ENCODE measurements around the gene PTGER2. TPM values are rescaled to one million over a fixed set of nuclear protein-coding genes. Genes with fewer than 3 reads are reported as not detected.

The PTGER2 gene
- polyA plus RNA-seq, 1 experiment, result 70.7 TPM

DNA sequence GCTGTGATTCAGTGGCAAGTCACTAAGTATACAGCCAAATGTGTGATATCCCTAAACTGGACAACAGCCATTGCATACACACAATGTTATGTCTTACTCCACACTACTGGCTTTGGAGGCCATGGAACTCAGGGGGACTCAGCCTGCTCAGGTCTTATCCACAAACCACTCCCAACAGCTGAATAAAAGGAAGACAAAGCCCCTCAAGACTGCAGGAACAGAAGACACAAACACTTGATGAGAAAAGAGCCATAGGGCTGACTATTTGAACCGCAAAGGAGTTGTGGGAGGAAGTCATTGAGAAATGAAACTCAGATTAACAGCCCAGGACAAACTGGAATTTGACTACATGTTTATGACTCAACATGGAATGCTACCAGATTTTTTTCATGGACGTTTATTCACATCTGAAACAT is 40.9 kb downstream of the PTGER2 start:
- Histone ChIP-seq H3K27me3 (ENCODE audit: control insufficient read depth, insufficient read depth, low read length) (no peaks in the 10 kb centered on the region), H3K27ac (ENCODE audit: low read depth, low read length) (peak overlapping the region; percentile 79), H3K4me3 (ENCODE audit: low read depth, low read length) (no peak overlapping the region), H3K9me3 (ENCODE audit: control insufficient read depth, insufficient read depth, low read length) (no peaks in the 10 kb centered on the region)
- ChIA-PET POLR2A (no interaction called here), CTCF (no interaction called here)
- DNase-seq (ENCODE audit: low read depth, low spot score), result peak; percentile 85
- TF ChIP-seq, protein P1, sequence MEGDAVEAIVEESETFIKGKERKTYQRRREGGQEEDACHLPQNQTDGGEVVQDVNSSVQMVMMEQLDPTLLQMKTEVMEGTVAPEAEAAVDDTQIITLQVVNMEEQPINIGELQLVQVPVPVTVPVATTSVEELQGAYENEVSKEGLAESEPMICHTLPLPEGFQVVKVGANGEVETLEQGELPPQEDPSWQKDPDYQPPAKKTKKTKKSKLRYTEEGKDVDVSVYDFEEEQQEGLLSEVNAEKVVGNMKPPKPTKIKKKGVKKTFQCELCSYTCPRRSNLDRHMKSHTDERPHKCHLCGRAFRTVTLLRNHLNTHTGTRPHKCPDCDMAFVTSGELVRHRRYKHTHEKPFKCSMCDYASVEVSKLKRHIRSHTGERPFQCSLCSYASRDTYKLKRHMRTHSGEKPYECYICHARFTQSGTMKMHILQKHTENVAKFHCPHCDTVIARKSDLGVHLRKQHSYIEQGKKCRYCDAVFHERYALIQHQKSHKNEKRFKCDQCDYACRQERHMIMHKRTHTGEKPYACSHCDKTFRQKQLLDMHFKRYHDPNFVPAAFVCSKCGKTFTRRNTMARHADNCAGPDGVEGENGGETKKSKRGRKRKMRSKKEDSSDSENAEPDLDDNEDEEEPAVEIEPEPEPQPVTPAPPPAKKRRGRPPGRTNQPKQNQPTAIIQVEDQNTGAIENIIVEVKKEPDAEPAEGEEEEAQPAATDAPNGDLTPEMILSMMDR (IDR thresholded peaks at IDR 0.05; ENCODE audit: low read depth, low read length), result no peak

DNA sequence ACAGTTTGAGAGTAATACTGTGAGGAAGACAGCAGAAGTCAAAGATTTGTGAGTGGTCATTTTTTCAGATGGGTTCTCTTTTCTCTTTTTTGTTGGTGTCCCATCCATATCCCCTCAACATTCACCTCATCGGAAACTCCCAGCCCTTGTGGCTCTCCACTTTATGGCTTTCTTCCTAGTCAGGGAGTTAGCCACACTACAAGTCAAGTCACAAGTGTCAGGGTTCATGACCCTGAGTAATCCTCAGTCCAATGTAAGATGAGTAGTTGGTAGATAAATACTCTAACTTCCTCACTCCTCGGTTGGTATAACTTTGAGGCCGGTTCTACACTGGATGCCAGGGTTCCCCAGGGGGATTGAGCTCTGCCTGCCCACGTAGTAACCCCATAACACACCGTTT is 41.4 kb downstream of the PTGER2 start:
- TF ChIP-seq, protein P1 (IDR thresholded peaks at IDR 0.05; ENCODE audit: low read depth, low read length), result no peak
- POLR2A ChIA-PET, result no interaction called here
- H3K27ac ChIP-seq (ENCODE audit: low read depth, low read length), result peak overlapping the region; percentile 86
- DNase-seq (ENCODE audit: low read depth, low spot score), result no peak
- H3K4me3 ChIP-seq (ENCODE audit: low read depth, low read length), result no peak overlapping the region
- no peaks in the 10 kb centered on the region for H3K9me3 ChIP-seq (ENCODE audit: control insufficient read depth, insufficient read depth, low read length)
- H3K27me3 ChIP-seq (ENCODE audit: control insufficient read depth, insufficient read depth, low read length), result no peaks in the 10 kb centered on the region
- CTCF ChIA-PET, result no interaction called here

DNA sequence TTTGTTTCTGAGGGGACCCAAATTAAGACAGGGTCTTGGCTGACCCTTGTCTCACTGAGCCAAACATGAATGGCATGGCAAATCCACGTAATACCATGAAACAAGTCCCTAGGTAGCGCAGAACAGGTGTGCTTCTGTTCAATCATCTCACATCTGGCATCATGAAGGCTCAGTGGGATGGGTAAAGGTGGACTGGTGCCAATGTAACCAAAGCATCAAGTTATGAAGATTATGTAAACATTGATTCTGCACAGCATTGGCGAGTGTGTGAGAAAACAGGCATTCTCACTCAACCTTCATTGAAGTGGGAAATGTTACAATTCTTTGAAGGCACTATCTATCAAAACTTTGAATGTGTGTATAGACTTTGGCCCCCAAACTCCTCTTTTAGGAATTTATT is 41.9 kb downstream of the PTGER2 start:
- peak overlapping the region; percentile 86 for H3K27ac ChIP-seq (ENCODE audit: low read depth, low read length)
- no peak for DNase-seq (ENCODE audit: low read depth, low spot score)
- H3K27me3 ChIP-seq (ENCODE audit: control insufficient read depth, insufficient read depth, low read length), result no peaks in the 10 kb centered on the region
- ChIA-PET CTCF (no interaction called here), POLR2A (no interaction called here)
- TF ChIP-seq, protein P1 (IDR thresholded peaks at IDR 0.05; ENCODE audit: low read depth, low read length), result no peak
- H3K9me3 ChIP-seq (ENCODE audit: control insufficient read depth, insufficient read depth, low read length), result no peaks in the 10 kb centered on the region
- H3K4me3 ChIP-seq (ENCODE audit: low read depth, low read length), result no peak overlapping the region

DNA sequence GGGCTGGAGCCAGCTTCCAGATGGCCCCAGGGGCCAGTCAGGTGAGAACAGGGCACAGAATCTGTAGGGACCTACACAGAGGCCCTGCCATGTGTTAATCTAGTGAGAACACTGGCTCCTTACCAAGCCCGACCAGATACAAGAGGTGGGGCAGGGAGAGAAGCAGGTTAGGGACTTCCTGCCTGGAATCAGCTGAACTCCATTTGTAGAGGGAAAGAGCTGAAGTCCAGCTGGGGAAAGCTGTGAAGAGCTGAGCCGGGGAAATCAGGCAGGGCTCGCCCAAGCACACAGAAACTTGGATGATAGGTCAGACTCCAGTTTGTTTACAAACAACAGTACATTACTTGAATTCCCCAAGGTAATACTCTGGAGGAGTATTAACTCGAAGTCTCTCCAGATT is 46.7 kb downstream of the PTGER2 start:
- Histone ChIP-seq H3K27me3 (ENCODE audit: control insufficient read depth, insufficient read depth, low read length) (no peaks in the 10 kb centered on the region), H3K4me3 (ENCODE audit: low read depth, low read length) (no peak overlapping the region), H3K9me3 (ENCODE audit: control insufficient read depth, insufficient read depth, low read length) (no peaks in the 10 kb centered on the region), H3K27ac (ENCODE audit: low read depth, low read length) (no peak overlapping the region)
- TF ChIP-seq, protein P1 (IDR thresholded peaks at IDR 0.05; ENCODE audit: low read depth, low read length), result no peak
- ChIA-PET CTCF (no interaction called here), POLR2A (no interaction called here)
- no peak for DNase-seq (ENCODE audit: low read depth, low spot score)

DNA sequence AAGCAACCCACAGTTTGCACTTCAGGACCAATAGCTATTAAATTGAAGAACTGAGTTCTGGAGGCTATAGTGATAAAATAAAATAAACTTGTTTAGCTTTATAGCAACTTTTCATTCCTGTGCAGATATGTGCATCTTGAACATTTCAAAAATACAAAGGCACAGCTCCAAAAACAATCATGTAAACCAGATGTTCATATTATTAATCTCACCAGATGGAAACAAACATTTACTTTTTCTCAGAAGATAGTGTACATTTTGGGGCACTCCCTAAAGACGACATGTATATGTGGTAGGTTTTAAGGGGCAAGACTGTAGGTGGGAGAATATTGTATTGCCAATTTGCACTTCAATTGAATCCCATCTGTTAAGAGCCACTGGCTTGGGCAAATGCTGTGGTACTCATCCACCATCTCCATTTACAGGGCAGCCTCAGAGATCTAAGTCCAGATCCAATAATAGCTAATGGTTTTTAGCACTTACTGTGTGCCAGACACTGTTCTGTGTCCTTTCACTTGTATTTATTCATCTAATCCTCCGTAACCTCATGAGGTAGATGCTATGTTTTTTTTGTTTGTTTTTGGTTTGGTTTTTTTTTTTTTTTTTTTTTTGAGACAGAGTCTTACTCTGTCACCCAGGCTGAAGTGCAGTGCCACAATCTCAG is 49.1 kb downstream of the PTGER2 start:
- POLR2A ChIA-PET, result interaction anchor here (0.9 kb wide), 1 partner anchor 95 kb away, joined by 3 read pairs; no protein-coding TSS in a partner anchor
- TF ChIP-seq, protein P1 (IDR thresholded peaks at IDR 0.05; ENCODE audit: low read depth, low read length), result no peak

More for the DNA sequence above, 49.1 kb downstream of the PTGER2 start:
- no peak overlapping the region for H3K27ac ChIP-seq (ENCODE audit: low read depth, low read length)
- H3K9me3 ChIP-seq (ENCODE audit: control insufficient read depth, insufficient read depth, low read length), result no peaks in the 10 kb centered on the region
- no peaks in the 10 kb centered on the region for H3K27me3 ChIP-seq (ENCODE audit: control insufficient read depth, insufficient read depth, low read length)
- H3K4me3 ChIP-seq (ENCODE audit: low read depth, low read length), result no peak overlapping the region
- no peak for DNase-seq (ENCODE audit: low read depth, low spot score)
- CTCF ChIA-PET, result interaction anchor here (0.6 to 1.2 kb wide), 3 partner anchors 29 to 62 kb away, joined by 3 to 4 read pairs (median 4); no protein-coding TSS in a partner anchor
